ENCODE results near the gene PLXNB2. TPM values are rescaled to one million over a fixed set of nuclear protein-coding genes. Genes with fewer than 3 reads are reported as not detected.

Gene PLXNB2
- total RNA-seq, 1 donor from 2014 or later, result 20.6 TPM

DNA sequence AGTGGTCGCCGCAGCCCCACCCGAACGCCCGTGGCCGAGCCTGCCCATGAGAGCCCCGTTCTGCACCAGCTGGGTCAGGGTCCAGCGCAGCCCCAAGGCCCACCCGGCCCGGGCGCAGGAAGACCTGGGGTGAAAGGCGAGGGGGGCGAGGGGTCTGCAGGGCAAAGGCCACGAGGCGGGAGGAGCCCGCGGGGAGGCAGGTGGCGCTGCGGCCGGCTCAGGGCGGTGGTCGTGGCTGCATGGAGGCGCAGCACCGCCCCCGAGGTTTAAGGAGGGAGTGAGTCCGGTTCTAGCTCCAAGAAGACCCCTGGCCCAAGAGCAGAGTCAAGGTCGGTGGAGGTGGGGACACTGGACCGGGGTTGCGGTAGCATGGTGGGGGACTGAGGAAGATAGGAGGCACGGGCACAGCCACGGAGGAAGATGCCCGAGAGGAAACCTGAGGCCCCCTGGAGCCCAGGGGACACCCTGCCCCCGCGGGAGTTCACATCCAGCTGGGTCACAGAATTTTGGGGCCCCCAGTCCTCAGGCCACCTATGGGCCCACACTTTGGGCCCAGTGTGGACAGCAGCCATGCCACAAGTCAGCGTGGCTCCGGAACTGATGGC is 55.9 kb downstream of the PLXNB2 start:
- no peaks in the 10 kb centered on the region for H3K27me3 Mint-ChIP-seq
- intact Hi-C loops (cut with micrococcal nuclease), result loop anchor here (1.0 kb wide), 8 partner anchors 10 to 440 kb away; partner anchors contain the start of genes DENND6B, MAPK11, MAPK12 and SCO2
- H3K27ac Mint-ChIP-seq, result no peak overlapping the region
- peaks cover 12% of the 10 kb centered on the region for H3K36me3 Mint-ChIP-seq (ENCODE audit: low read depth)
- TF ChIP-seq, protein P1, sequence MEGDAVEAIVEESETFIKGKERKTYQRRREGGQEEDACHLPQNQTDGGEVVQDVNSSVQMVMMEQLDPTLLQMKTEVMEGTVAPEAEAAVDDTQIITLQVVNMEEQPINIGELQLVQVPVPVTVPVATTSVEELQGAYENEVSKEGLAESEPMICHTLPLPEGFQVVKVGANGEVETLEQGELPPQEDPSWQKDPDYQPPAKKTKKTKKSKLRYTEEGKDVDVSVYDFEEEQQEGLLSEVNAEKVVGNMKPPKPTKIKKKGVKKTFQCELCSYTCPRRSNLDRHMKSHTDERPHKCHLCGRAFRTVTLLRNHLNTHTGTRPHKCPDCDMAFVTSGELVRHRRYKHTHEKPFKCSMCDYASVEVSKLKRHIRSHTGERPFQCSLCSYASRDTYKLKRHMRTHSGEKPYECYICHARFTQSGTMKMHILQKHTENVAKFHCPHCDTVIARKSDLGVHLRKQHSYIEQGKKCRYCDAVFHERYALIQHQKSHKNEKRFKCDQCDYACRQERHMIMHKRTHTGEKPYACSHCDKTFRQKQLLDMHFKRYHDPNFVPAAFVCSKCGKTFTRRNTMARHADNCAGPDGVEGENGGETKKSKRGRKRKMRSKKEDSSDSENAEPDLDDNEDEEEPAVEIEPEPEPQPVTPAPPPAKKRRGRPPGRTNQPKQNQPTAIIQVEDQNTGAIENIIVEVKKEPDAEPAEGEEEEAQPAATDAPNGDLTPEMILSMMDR (IDR thresholded peaks at IDR 0.05), result no peak
- peak overlapping the region; percentile 69 for H3K4me3 Mint-ChIP-seq
- peak; percentile 11 for ATAC-seq (ENCODE audit: low read depth)
- H3K4me1 Mint-ChIP-seq, result peaks cover 23% of the 10 kb centered on the region
- peak; percentile 47 for DNase-seq
- no peaks in the 10 kb centered on the region for H3K9me3 Mint-ChIP-seq
- CTCF ChIA-PET, result interaction anchor here (0.7 to 4.0 kb wide), 10 partner anchors 10 to 370 kb away, joined by 3 to 39 read pairs (median 9); partner anchors contain the start of genes DENND6B and SCO2
- POLR2A ChIA-PET, result interaction anchor here (0.5 to 3.0 kb wide), 23 partner anchors 8 to 369 kb away, joined by 3 to 17 read pairs (median 5); partner anchors contain the start of genes LMF2, MAPK12, NCAPH2 and SCO2

DNA sequence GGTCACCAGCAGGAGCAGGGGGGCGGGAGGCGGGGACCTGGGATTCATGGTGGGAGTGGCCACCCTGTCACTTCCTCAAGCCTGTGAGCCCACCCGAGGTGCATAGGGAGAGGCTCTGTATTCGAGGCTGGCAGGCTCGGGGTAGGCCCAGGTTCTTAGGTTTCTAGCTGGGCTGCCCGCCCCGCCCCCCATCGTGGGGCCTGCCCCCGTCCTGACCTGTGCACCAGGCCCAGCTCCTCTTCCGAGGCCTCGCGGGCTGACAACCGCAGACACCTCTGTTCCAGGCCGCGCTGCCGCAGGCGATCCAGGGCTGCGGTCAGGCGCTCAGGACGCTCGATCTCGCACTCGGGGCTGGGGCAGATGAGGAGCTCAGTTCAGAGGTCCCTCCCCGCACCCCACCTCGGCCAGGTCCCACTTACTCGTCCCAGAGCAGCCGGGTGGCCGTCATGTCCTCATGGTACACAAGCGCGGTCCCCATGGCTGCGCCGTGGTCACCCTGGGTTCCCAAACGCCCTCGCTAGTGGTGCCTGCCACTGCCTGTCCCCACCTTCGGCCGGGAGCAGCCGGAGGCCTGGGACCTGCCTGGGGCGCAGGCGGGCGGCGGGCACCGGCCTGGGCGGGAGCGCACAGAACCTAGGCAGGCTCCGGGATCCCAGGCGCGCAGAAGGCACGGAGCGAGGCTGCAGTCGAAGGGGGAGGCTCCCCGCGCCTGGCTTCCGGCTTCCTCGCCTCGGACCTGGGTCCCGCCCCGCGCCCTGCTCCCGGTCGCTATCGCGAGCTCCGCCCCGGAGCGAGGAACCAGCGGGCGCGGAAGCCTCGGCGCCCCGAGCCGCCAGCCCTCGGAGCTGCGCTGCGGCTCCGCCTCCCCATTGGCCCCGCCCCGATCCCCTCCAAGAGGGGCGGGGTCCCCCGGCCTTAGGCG is 56.6 kb downstream of the PLXNB2 start, which contains the start of gene HDAC10:
HDAC10 (minus strand) TSS at position 711 of the 922 bp plus-strand sequence; CDS start at position 478, 233 bp downstream.
- TF ChIP-seq, protein P1 (IDR thresholded peaks at IDR 0.05), result no peak
- Mint-ChIP-seq H3K27me3 (no peaks in the 10 kb centered on the region), H3K9me3 (no peaks in the 10 kb centered on the region), H3K27ac (peak within 1 kb of the TSS; percentile 4), H3K4me1 (peaks cover 25% of the 10 kb centered on the region), H3K4me3 (peak within 1 kb of the TSS; percentile 84), H3K36me3 (ENCODE audit: low read depth) (peaks cover 16% of the 10 kb centered on the region)
- peak; percentile 82 for ATAC-seq (ENCODE audit: low read depth)
- peak; percentile 76 for DNase-seq
- POLR2A ChIA-PET, result interaction anchor here (0.5 to 3.0 kb wide), 23 partner anchors 7 to 370 kb away, joined by 3 to 17 read pairs (median 5); partner anchors contain the start of genes LMF2, MAPK12, NCAPH2 and SCO2
- intact Hi-C loops (cut with micrococcal nuclease), result no loop called here
- CTCF ChIA-PET, result interaction anchor here (0.7 to 4.0 kb wide), 11 partner anchors 9 to 370 kb away, joined by 3 to 39 read pairs (median 7); partner anchors contain the start of genes DENND6B and SCO2

GRCh38 chr22:50250249-50250554 is 57.2 kb downstream of the PLXNB2 start:
- intact Hi-C loops (cut with micrococcal nuclease), result no loop called here
- H3K36me3 Mint-ChIP-seq (ENCODE audit: low read depth), result peaks cover 16% of the 10 kb centered on the region
- CTCF ChIA-PET, result interaction anchor here (0.9 to 4.0 kb wide), 8 partner anchors 9 to 371 kb away, joined by 3 to 39 read pairs (median 12); partner anchors contain the start of genes DENND6B and SCO2
- no peaks in the 10 kb centered on the region for H3K9me3 Mint-ChIP-seq
- no peak for DNase-seq
- H3K4me3 Mint-ChIP-seq, result peak overlapping the region; percentile 84
- ATAC-seq (ENCODE audit: low read depth), result no peak
- TF ChIP-seq, protein P1 (IDR thresholded peaks at IDR 0.05), result no peak
- POLR2A ChIA-PET, result interaction anchor here (0.7 to 3.0 kb wide), 10 partner anchors 11 to 371 kb away, joined by 3 to 17 read pairs (median 6); partner anchors contain the start of genes LMF2, MAPK12 and NCAPH2
- peaks cover 29% of the 10 kb centered on the region for H3K4me1 Mint-ChIP-seq
- H3K27ac Mint-ChIP-seq, result no peak overlapping the region
- H3K27me3 Mint-ChIP-seq, result no peaks in the 10 kb centered on the region

- intact Hi-C loops (cut with micrococcal nuclease), result loop anchor here (10.0 kb wide), 1 partner anchor 225 kb away; the partner anchor contains the start of gene SBF1
- H3K4me3 Mint-ChIP-seq, result peak overlapping the region; percentile 84
- H3K4me1 Mint-ChIP-seq, result peaks cover 32% of the 10 kb centered on the region
- H3K27me3 Mint-ChIP-seq, result no peaks in the 10 kb centered on the region
- TF ChIP-seq, protein P1 (IDR thresholded peaks at IDR 0.05), result no peak
- ATAC-seq (ENCODE audit: low read depth) (no peak), DNase-seq (no peak)
- H3K27ac Mint-ChIP-seq, result no peak overlapping the region
- H3K36me3 Mint-ChIP-seq (ENCODE audit: low read depth), result peaks cover 21% of the 10 kb centered on the region
- no peaks in the 10 kb centered on the region for H3K9me3 Mint-ChIP-seq
- CTCF ChIA-PET, result interaction anchor here (2.0 to 4.0 kb wide), 5 partner anchors 8 to 372 kb away, joined by 6 to 39 read pairs (median 15); partner anchors contain the start of gene DENND6B
- POLR2A ChIA-PET, result interaction anchor here (0.7 to 3.0 kb wide), 5 partner anchors 12 to 74 kb away, joined by 3 to 17 read pairs (median 6); partner anchors contain the start of gene MAPK12
Measured at GRCh38 chr22:50249341-50250248, 57.9 kb downstream of the PLXNB2 start.

Data from activated B cell treated with CpG ODN at 0.5 μM for 24 hours (primary cell).